GM12878 (cell line): ENCODE measurements around the gene VGLL4. TPM values are rescaled to one million over a fixed set of nuclear protein-coding genes. Genes with fewer than 3 reads are reported as not detected.

Experiments used
- ATAC-seq: fragments of 200-7000 bp; cut with Tn5 transposase; 3 replicates; pipeline ENCODE4 v1.9.1; 2020; ENCODE audit warnings: mild to moderate bottlenecking, moderate library complexity
- BruUV-seq: library from RNA; stranded (reverse); fragments of 400-500 nt; replicated peaks from 2 replicates; lab custom pipeline; 2021; lab: Mats Ljungman, UMichigan
- CTCF ChIA-PET: fragments of 300-600 bp; sonication (Branson Sonifier 250); formaldehyde crosslinking; extraction: SDS; loops from one replicate; lab custom pipeline; 2021; ENCODE audit warnings: inconsistent platforms; lab: Yijun Ruan, JAX
- POLR2A ChIA-PET: fragments of 350-600 bp; formaldehyde crosslinking; extraction: SDS; loops from one replicate; lab custom pipeline; 2021; ENCODE audit warnings: inconsistent platforms; lab: Charles Lee
- RAD21 ChIA-PET: fragments of 300-600 bp; sonication (Branson Sonifier 250); formaldehyde crosslinking; loops from one replicate; lab custom pipeline; 2023; ENCODE audit warnings: antibody characterized with exemption; ENCODE audit not compliant: unreplicated experiment; lab: Charles Lee
- SMC1A ChIA-PET: fragments of 300-600 bp; sonication (Branson Sonifier 250); formaldehyde crosslinking; loops from one replicate; lab custom pipeline; 2023; ENCODE audit not compliant: unreplicated experiment, uncharacterized antibody; lab: Charles Lee
- DNase-seq: peaks from one replicate; pipeline ENCODE4 v3.0.0-alpha.2; 2011; ENCODE audit warnings: low read depth, low spot score
- FAIRE-seq: peaks from 3 replicates; lab custom pipeline; 2011; peaks lifted over from hg19 to GRCh38; lab: Jason Lieb, UNC
- H2AFZ ChIP-seq: 2 replicates; pipeline ENCODE4 v1.6.0; 2011; ENCODE audit warnings: low read depth, low read length, control low read depth; ENCODE audit not compliant: control insufficient read depth
- H3K27ac ChIP-seq: 2 replicates; pipeline ENCODE4 v1.5.1; 2011; ENCODE audit warnings: control low read depth; ENCODE audit not compliant: control insufficient read depth, insufficient read depth
- H3K27me3 ChIP-seq, 2 experiments: replicated peaks in 1 of 2; 2 replicates each; pipeline versions ENCODE4 v1.6.0 to v1.6.1; 2011; ENCODE audit warnings: low read length in 1 of 2; ENCODE audit not compliant: control insufficient read depth in 2 of 2, insufficient read depth in 2 of 2
- H3K36me3 ChIP-seq, 2 experiments: 2 replicates each; pipeline ENCODE4 v1.5.1; 2011; ENCODE audit warnings: low read length in 1 of 2; ENCODE audit not compliant: control insufficient read depth in 2 of 2, insufficient read depth in 2 of 2
- H3K4me1 ChIP-seq: 2 replicates; pipeline ENCODE4 v1.6.1; 2011; ENCODE audit warnings: mild to moderate bottlenecking, low read length, moderate library complexity, mixed read lengths; ENCODE audit not compliant: control insufficient read depth, insufficient read depth
- H3K4me2 ChIP-seq: 2 replicates; pipeline ENCODE4 v1.6.0; 2011; ENCODE audit warnings: control low read depth; ENCODE audit not compliant: control insufficient read depth, insufficient read depth
- H3K4me3 ChIP-seq: fragments of 200-600 bp; sonication (generic); 2 replicates; pipeline ENCODE4 v1.5.1; 2016
- H3K79me2 ChIP-seq: 2 replicates; pipeline ENCODE4 v1.6.0; 2011; ENCODE audit warnings: low read length; ENCODE audit not compliant: control insufficient read depth, insufficient read depth
- H3K9ac ChIP-seq: 2 replicates; pipeline ENCODE4 v1.8.0; 2011; ENCODE audit warnings: low read length, control low read depth, mixed read lengths; ENCODE audit not compliant: control insufficient read depth, insufficient read depth
- H3K9me3 ChIP-seq: replicated peaks from 3 replicates; pipeline ENCODE4 v1.5.1; 2011; ENCODE audit warnings: mild to moderate bottlenecking, low read length; ENCODE audit not compliant: control insufficient read depth, insufficient read depth
- H4K20me1 ChIP-seq: 2 replicates; pipeline ENCODE4 v1.6.0; 2011; ENCODE audit not compliant: control insufficient read depth, insufficient read depth
- ATF7 ChIP-seq: fragments of 450-650 bp; IDR thresholded peaks from 2 replicates; pipeline ENCODE4 v1.6.1; 2016; ENCODE audit warnings: low read depth, mild to moderate bottlenecking
- IRF4 ChIP-seq: IDR thresholded peaks from 2 replicates; pipeline ENCODE4 v1.6.1; 2011; ENCODE audit warnings: low read depth, low read length
- NFYB ChIP-seq: IDR thresholded peaks from 2 replicates; pipeline ENCODE4 v1.6.1; 2011; ENCODE audit warnings: low read depth, mild to moderate bottlenecking, low read length, improper control_type of control experiment, moderate library complexity; ENCODE audit not compliant: insufficient read depth
- PBX3 ChIP-seq: IDR thresholded peaks from 2 replicates; pipeline ENCODE4 v1.6.1; 2011; ENCODE audit warnings: mild to moderate bottlenecking, low read depth, low read length, moderate library complexity; ENCODE audit not compliant: insufficient replicate concordance
- POLR2A ChIP-seq: IDR thresholded peaks from 2 replicates; pipeline ENCODE4 v1.6.1; 2011; ENCODE audit warnings: low read depth, mild to moderate bottlenecking, low read length
- RFX5 ChIP-seq: IDR thresholded peaks from 2 replicates; pipeline ENCODE4 v1.6.1; 2011; ENCODE audit warnings: low read depth, low read length, improper control_type of control experiment
- SPI1 ChIP-seq: IDR thresholded peaks from 2 replicates; pipeline ENCODE4 v1.6.1; 2011; ENCODE audit warnings: low read depth, mild to moderate bottlenecking, low read length, moderate library complexity, borderline replicate concordance; ENCODE audit not compliant: insufficient read depth
- SREBF1 ChIP-seq: IDR thresholded peaks from 2 replicates; pipeline ENCODE4 v1.6.1; 2012; ENCODE audit warnings: mild to moderate bottlenecking, low read length
- TARDBP ChIP-seq: IDR thresholded peaks from 2 replicates; pipeline ENCODE4 v1.6.1; 2016; ENCODE audit warnings: borderline replicate concordance
- TCF12 ChIP-seq: IDR thresholded peaks from 2 replicates; pipeline ENCODE4 v1.6.1; 2011; ENCODE audit warnings: low read depth, mild to moderate bottlenecking, low read length
- ZSCAN29 ChIP-seq: fragments of 450-650 bp; IDR thresholded peaks from 2 replicates; pipeline ENCODE4 v1.6.1; 2017; ENCODE audit warnings: mild to moderate bottlenecking, moderate library complexity
- WGBS: methylation state at CpG from one replicate; pipeline ENCODE4 v1.1.6; 2016; ENCODE audit warnings: low lambda C conversion rate; ENCODE audit not compliant: insufficient replicate concordance, insufficient coverage; ENCODE audit errors: missing lambda C conversion rate; 5-methylcytosine and 5-hydroxymethylcytosine counted together
- in situ Hi-C: fragments of 300-500 bp; cut with MboI; formaldehyde crosslinking; loops from 9 replicates; pipeline ENCODE4 v1.14.3; 2018; ENCODE audit warnings: mixed read lengths
- intact Hi-C: fragments of 100-400 bp; cut with micrococcal nuclease; formaldehyde crosslinking; loops from one replicate; pipeline ENCODE4 v1.14.2; 2022; ENCODE audit not compliant: unreplicated experiment
- polyA plus RNA-seq, 11 experiments: library from polyadenylated mRNA; depleted of rRNA in 4 of 11; unstranded in 6 of 11; stranded (reverse) in 5 of 11; fragments of >200 nt; fragmentation: Nextera tagmentation in 4 of 11; fragmentation: Illumina TruSeq in 1 of 11; extraction: Ambion mirVana in 4 of 11; extraction: Trizol in 1 of 11; gene quantifications; 1 replicate in 1 of 11; 2 replicates in 10 of 11; pipeline versions ENCODE4 v1.2.1 to v1.2.3, GENCODE V29; 2011 to 2016; ENCODE audit warnings: inconsistent platforms in 2 of 11, missing spikeins in 2 of 11, low read depth in 1 of 11
- total RNA-seq, 4 experiments: library from RNA; depleted of rRNA in 3 of 4; stranded (reverse); fragments of >200 nt in 3 of 4; fragmentation: Illumina TruSeq in 1 of 4; extraction: Trizol in 1 of 4; gene quantifications; 2 replicates each; pipeline versions ENCODE4 v1.2.1 to v1.2.3, GENCODE V29; 2013 to 2021
- TF ChIP-seq, protein P1 (sequence below): fragments of 450-650 bp; IDR thresholded peaks from 2 replicates; pipeline ENCODE4 v1.6.1; 2017; ENCODE audit warnings: borderline replicate concordance

The VGLL4 gene
- total and polyA plus RNA-seq, 10 of the 15 experiments (the other 5 are each of a cell fraction or from before 2014, with no cell fraction given) = 0.44 to 38.1 (median 16.1) TPM

DNA sequence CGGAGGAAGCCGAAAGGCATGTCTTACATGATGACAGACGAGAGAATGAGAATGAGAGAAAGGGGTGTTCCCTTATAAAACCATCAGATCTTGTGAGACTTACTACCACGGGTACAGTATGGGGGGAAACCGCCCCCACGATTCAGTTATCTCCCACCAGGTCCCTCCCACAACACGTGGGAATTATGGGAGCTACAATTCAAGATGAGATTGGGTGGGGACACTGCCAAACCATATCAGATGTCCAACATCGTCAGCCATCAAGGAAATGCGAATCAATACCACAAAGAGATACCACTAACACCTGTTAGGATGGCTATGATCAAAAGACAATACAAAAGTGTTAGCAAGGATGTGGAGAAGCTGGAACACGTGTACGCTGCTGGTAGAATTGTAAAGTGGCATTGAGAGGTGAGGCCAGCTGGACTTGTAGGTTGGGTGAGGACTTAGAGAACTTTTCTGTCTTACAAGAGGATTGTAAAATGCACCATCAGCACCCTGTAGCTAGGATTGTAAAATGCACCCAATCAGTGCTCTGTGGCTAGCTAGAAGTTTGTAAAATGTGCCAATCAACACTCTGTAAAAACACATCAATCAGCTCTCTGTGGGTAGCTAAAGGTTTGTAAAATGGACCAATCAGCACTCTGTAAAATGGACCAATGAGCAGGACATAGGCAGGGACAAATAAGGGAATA, 37.5 kb downstream of the VGLL4 start:
- Histone ChIP-seq H3K9me3 (no peaks in the 10 kb centered on the region), H3K27ac (no peak overlapping the region), H3K4me2 (no peak overlapping the region), H3K36me3 (peaks cover 2 to 7% of the 10 kb centered on the region in 2 experiments; a peak in 3 of 4 replicates), H3K9ac (no peak overlapping the region), H3K27me3 (no peaks in the 10 kb centered on the region), H3K79me2 (peaks cover 69% of the 10 kb centered on the region), H3K4me1 (peaks cover 10% of the 10 kb centered on the region), H4K20me1 (no peaks in the 10 kb centered on the region), H3K4me3 (no peak overlapping the region), H2AFZ (no peak overlapping the region)
- POLR2A ChIA-PET = interaction anchor here (0.6 to 1.1 kb wide), 3 partner anchors 8 to 179 kb away, joined by 3 read pairs; no protein-coding TSS in a partner anchor
- in situ Hi-C loops = no loop called here
- BruUV-seq = no TSS peak
- intact Hi-C loops = no loop called here
- DNase-seq = no peak
- TF ChIP-seq NFYB = 0 out of 2 replicates have a peak, but pooled peaks have one; percentile 30
- no peak for TF ChIP-seq TCF12
- no peak for TF ChIP-seq POLR2A
- TF ChIP-seq SREBF1 = no peak
- TF ChIP-seq TARDBP = no peak
- no peak for ATAC-seq
- SMC1A ChIA-PET = interaction anchor here (0.6 to 2.3 kb wide), 9 partner anchors 11 to 504 kb away, joined by 3 to 11 read pairs (median 5); no protein-coding TSS in a partner anchor
- FAIRE-seq = no peak
- RAD21 ChIA-PET = interaction anchor here (0.8 kb wide), 1 partner anchor 18 kb away, joined by 3 read pairs; no protein-coding TSS in a partner anchor
- 82% methylated on average over 11 of the region's 11 CpGs for WGBS
- CTCF ChIA-PET = interaction anchor here (0.6 to 2.2 kb wide), 2 partner anchors 10 to 375 kb away, joined by 3 to 13 read pairs; no protein-coding TSS in a partner anchor

DNA sequence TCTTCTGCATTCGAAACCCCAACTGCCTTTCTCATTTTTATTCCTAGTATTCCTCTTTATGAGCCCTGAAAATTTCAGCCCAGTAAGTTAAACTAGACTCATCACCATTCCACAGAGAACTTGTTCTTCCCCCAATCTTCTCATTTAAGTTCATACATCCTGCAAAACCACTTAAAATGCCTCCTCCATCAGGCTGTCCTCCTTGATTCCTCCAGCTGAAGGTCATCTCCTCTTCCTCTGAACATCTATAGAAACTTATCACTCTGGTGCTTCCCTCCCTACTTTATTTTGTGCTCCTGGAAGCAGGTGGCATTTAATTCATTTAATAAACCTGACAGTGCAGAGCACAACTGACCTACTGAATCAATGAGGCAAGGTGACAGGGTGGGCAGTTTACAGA, 38.3 kb downstream of the VGLL4 start:
- BruUV-seq = no TSS peak
- intact Hi-C loops = no loop called here
- ChIA-PET CTCF (interaction anchor here (0.6 kb wide), 1 partner anchor 374 kb away, joined by 3 read pairs; no protein-coding TSS in a partner anchor), SMC1A (interaction anchor here (1.7 kb wide), 2 partner anchors 16 to 20 kb away, joined by 3 to 8 read pairs; no protein-coding TSS in a partner anchor), POLR2A (interaction anchor here (0.6 to 2.5 kb wide), 2 partner anchors 20 to 173 kb away, joined by 4 to 10 read pairs; no protein-coding TSS in a partner anchor), RAD21 (interaction anchor here (1.4 kb wide), 1 partner anchor 39 kb away, joined by 3 read pairs; the partner anchor contains the start of gene VGLL4)
- Histone ChIP-seq H3K4me2 (no peak overlapping the region), H3K36me3 (peaks cover 3 to 11% of the 10 kb centered on the region in 2 experiments), H4K20me1 (no peaks in the 10 kb centered on the region), H3K9me3 (no peaks in the 10 kb centered on the region), H3K27ac (no peak overlapping the region), H3K79me2 (peaks cover 71% of the 10 kb centered on the region), H3K4me3 (no peak overlapping the region), H3K9ac (no peak overlapping the region), H3K27me3 (no peaks in the 10 kb centered on the region), H2AFZ (no peak overlapping the region), H3K4me1 (peaks cover 14% of the 10 kb centered on the region)
- WGBS = 95% methylated on average over 1 of the region's 1 CpG
- TF ChIP-seq, protein P1, sequence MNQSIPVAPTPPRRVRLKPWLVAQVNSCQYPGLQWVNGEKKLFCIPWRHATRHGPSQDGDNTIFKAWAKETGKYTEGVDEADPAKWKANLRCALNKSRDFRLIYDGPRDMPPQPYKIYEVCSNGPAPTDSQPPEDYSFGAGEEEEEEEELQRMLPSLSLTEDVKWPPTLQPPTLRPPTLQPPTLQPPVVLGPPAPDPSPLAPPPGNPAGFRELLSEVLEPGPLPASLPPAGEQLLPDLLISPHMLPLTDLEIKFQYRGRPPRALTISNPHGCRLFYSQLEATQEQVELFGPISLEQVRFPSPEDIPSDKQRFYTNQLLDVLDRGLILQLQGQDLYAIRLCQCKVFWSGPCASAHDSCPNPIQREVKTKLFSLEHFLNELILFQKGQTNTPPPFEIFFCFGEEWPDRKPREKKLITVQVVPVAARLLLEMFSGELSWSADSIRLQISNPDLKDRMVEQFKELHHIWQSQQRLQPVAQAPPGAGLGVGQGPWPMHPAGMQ = no peak
- TF ChIP-seq ATF7 (no peak), PBX3 (no peak), SPI1 (no peak), IRF4 (no peak), ZSCAN29 (no peak), RFX5 (no peak)
- FAIRE-seq (no peak), DNase-seq (no peak), ATAC-seq (no peak)
- in situ Hi-C loops = no loop called here
